ENCODE data around the gene C19orf47.
"Not testable (repeated sequence)": the region's sequence is repeated elsewhere in the genome, so short reads cannot be mapped to it uniquely, and the experiment has no call there.

The C19orf47 gene

DNA sequence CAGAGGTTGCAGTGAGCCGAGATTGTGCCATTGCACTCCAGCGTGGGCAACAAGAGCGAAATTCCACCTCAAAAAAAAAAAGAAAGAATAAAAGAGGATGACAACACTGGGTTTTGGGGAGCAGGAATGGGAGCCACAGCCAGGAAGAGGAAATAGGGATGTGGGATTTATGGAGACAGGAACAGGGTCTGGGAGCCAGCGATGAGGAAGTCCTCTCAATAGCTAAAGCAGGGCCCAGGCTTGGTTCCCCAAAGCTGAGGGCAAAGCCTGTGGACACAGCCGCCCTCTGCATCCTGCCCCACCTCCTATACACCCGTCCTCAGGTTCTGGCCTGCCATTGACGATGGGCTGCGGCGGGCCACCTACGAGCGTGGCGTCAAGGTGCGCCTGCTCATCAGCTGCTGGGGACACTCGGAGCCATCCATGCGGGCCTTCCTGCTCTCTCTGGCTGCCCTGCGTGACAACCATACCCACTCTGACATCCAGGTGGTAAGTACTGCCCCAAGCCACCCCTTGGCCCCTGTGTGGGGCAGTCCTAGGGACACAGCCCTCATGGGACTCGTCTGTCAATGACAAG, 28.2 kb upstream of the C19orf47 start:
- no peak for TF ChIP-seq ZFX (IDR thresholded peaks at IDR 0.05)
- TF ChIP-seq, protein P1, sequence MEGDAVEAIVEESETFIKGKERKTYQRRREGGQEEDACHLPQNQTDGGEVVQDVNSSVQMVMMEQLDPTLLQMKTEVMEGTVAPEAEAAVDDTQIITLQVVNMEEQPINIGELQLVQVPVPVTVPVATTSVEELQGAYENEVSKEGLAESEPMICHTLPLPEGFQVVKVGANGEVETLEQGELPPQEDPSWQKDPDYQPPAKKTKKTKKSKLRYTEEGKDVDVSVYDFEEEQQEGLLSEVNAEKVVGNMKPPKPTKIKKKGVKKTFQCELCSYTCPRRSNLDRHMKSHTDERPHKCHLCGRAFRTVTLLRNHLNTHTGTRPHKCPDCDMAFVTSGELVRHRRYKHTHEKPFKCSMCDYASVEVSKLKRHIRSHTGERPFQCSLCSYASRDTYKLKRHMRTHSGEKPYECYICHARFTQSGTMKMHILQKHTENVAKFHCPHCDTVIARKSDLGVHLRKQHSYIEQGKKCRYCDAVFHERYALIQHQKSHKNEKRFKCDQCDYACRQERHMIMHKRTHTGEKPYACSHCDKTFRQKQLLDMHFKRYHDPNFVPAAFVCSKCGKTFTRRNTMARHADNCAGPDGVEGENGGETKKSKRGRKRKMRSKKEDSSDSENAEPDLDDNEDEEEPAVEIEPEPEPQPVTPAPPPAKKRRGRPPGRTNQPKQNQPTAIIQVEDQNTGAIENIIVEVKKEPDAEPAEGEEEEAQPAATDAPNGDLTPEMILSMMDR (conservative IDR thresholded peaks at IDR 0.05), result no peak
- no peak overlapping the region for H3K27ac ChIP-seq

DNA sequence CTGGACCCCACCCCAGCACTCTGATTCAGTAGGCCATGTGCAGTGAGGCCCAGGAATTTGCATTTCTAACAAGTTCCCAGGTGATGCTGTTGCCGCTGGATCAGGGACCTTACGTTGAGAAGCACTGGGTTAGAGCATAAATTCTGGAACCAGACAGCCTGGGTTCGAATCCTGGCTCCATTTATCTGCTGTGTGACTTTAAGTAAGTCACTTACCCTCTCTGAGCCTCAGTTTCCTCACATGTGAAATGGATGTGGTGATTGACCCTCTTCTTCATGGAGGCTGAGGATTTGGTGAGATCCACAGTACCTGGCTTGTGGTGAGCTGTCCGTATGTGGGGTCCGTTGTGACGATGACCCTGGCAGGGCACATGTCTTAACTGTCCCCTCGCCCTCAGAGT, 25.9 kb upstream of the C19orf47 start:
- H3K27ac ChIP-seq, result no peak overlapping the region
- TF ChIP-seq, protein P1 (conservative IDR thresholded peaks at IDR 0.05), result no peak
- TF ChIP-seq ZFX (IDR thresholded peaks at IDR 0.05), result no peak

DNA sequence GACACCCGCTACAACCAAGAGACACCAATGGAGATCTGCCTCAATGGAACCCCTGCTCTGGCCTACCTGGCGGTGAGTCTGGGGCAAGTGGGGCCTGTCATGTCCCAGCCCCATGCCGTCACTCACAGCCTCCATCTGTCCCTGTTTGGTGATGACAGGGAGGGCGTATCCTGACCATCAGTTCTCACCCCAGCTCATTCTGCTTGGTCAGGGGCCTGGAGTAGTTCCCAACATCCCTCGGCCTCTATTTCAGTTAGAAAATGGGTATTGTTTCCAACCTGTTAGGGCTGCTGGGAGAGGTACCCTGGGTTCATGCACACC, 23.6 kb upstream of the C19orf47 start:
- no peak overlapping the region for H3K27ac ChIP-seq
- TF ChIP-seq ZFX (IDR thresholded peaks at IDR 0.05), result no peak
- TF ChIP-seq, protein P1 (conservative IDR thresholded peaks at IDR 0.05), result no peak

DNA sequence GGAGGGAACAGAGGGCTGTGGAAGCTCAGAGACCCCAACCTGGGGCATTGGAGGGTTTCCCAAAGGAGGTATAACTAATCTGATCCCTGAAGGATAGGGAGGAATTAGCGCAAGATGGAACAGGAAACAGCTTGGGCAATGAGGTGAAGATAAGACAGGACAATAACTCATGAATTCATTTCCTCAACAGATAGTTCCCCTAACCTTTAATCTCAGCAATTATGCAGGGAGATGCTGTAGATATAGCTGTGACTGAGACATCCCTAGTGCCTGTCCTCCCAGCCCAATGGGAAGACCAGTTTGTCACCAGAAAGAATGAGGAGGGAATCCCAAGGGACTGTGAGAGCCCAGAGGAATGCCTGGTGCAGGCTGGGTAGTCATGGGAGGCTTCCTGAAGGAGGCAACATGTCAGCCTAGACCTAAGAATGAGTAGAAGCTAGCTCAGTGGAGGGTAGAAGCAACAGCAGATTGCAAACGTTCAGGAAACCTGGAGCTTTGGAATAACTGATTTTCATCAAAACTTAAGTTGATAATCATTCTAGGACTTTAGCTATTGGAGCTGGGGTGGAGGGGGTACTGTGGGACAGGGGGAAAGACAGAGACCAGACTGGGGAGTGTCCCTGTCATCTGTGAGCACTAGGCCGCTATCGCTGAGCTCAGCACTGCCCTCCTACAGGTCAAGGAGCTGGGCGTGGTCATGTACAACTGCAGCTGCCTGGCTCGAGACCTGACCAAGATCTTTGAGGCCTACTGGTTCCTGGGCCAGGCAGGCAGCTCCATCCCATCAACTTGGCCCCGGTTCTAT, 23.0 kb upstream of the C19orf47 start:
- TF ChIP-seq, protein P1 (conservative IDR thresholded peaks at IDR 0.05), result no peak
- TF ChIP-seq ZFX (IDR thresholded peaks at IDR 0.05), result no peak

DNA sequence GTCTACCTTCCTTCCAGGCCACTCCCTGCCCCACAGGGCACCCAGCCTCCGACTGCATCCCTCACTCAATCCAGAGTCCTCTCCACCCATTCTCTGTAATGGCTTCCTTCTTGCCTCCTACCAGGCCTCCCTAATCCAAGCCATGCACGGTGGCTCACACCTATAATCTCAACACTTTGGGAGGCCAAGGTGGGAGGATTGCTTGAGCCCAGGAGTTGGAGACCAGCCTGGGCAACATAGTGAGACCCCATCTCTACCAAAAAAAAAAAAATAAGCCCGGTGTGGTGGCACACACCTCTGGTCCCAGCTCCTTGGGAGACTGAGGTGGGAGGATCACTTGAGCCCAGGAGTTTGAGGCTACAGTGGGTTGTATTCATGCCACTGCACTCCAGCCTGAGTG, 22.1 kb upstream of the C19orf47 start:
- not testable (repeated sequence) for H3K27ac ChIP-seq

More for the DNA sequence above, 23.0 kb upstream of the C19orf47 start:
- H3K27ac ChIP-seq, result no peak overlapping the region

DNA sequence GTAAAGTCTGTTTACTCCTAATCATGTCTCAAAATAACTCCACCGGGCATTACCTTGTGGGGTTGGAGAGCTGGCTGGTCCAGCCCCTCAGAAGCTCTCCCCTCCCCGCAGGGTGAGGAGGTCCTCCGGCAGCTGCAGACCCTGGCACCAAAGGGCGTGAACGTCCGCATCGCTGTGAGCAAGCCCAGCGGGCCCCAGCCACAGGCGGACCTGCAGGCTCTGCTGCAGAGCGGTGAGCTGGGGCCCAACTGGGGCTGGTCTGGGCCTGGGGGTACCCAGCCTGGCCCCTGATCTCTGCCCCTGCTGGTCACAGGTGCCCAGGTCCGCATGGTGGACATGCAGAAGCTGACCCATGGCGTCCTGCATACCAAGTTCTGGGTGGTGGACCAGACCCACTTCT, 21.6 kb upstream of the C19orf47 start:
- no peak overlapping the region for H3K27ac ChIP-seq
- TF ChIP-seq ZFX (IDR thresholded peaks at IDR 0.05), result no peak
- TF ChIP-seq, protein P1 (conservative IDR thresholded peaks at IDR 0.05), result no peak

DNA sequence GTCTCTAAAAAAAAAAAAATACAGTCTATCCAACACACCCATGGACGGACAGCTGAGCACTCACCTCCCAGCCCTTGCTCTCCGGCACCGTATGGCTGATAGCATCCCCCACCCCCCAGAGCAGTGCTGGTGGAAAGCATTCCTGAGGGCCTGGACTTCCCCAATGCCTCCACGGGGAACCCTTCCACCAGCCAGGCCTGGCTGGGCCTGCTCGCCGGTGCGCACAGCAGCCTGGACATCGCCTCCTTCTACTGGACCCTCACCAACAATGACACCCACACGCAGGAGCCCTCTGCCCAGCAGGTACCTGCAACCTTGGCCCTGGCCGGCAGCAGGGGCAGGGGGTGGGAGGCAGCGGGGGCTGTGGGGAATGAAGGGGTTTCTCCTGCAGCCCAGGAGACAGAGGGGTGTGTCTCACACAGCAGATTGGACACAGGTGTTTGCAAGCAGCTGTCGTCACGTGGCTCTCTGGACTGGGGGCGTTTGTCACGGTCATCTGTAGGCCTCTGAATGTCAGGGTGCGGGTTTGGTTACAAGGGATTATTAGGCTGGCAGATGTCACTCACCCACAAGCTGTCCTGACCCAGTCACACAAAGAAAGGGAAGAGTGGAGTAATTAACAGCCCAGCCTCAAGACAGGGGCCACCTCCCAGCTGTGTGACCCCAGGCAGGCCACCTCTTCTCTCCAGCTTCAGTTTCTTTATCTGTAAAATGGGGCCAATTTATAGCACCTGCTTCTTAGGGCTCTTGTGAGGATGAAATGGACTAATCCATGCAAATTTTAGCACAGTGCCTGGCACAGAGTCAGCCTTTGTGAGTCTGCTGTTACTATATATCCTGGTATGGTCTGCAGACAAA, 19.6 kb upstream of the C19orf47 start:
- no peak overlapping the region for H3K27ac ChIP-seq
- TF ChIP-seq, protein P1 (conservative IDR thresholded peaks at IDR 0.05), result no peak
- no peak for TF ChIP-seq ZFX (IDR thresholded peaks at IDR 0.05)
